ENCODE results near the gene SCAP. TPM values are rescaled to one million over a fixed set of nuclear protein-coding genes. Genes with fewer than 3 reads are reported as not detected.

SCAP gene
- total and polyA plus RNA-seq, 2 of the 13 experiments (the other 11 are each of a cell fraction or from before 2014, with no cell fraction given), result 40.4 to 53.3 TPM

- FAIRE-seq (peak; percentile 48), ATAC-seq (peak; percentile 98), DNase-seq (ENCODE audit: low spot score) (peak; percentile 91)
- Histone ChIP-seq H3K4me2 (ENCODE audit: low read depth, low read length) (peak within 1 kb of the TSS; percentile 99), H3K4me1 (ENCODE audit: insufficient read depth, low read length) (peaks cover 40% of the 10 kb centered on the region), H3K9ac (ENCODE audit: insufficient read depth, low read depth, low read length) (peak within 1 kb of the TSS; percentile 88), H3K4me3 (replicated peaks in 1 of 3; ENCODE audit: insufficient read depth in 1 of 3, low read depth in 2 of 3, low read length in 3 of 3) (peak within 1 kb of the TSS; percentile 77 to 87 (median 86)), H3K27ac (ENCODE audit: extremely low read length, insufficient read depth, low read length) (peak within 1 kb of the TSS; percentile 97), H2AFZ (ENCODE audit: low read length) (peak within 1 kb of the TSS; percentile 89), H3K9me3 (ENCODE audit: low read length) (no peaks in the 10 kb centered on the region), H4K20me1 (ENCODE audit: insufficient read depth, low read length) (no peaks in the 10 kb centered on the region), H3K79me2 (ENCODE audit: insufficient read depth, low read length) (peaks cover 15% of the 10 kb centered on the region), H3K36me3 (replicated peaks in 1 of 2; ENCODE audit: control insufficient read depth in 1 of 2, insufficient read depth in 2 of 2, low read length in 2 of 2) (peaks cover 2 to 10% of the 10 kb centered on the region in 2 experiments; a peak in 2 of 5 replicates), H3K27me3 (ENCODE audit: control insufficient read depth in 1 of 2, insufficient read depth in 2 of 2, low read length in 2 of 2) (no peaks in the 10 kb centered on the region; a peak in 1 of 5 replicates)
- ChIA-PET POLR2A (no interaction called here), CTCF (ENCODE audit: low intra/inter-chr PET ratio, low total read pairs) (interaction anchor here (2.1 kb wide), 1 partner anchor 92 kb away, joined by 16 read pairs; no protein-coding TSS in a partner anchor)
- intact Hi-C loops (cut with micrococcal nuclease; ENCODE audit: unreplicated experiment) (loop anchor here (1.0 to 5.0 kb wide), 3 partner anchors 36 to 92 kb away; partner anchors contain the start of gene SCAP), in situ Hi-C loops (cut with HindIII; ENCODE audit: extremely low pct_ligation_motif_present, low pct_unique_long_range_greater_than_20kb) (loop anchor here (5.0 kb wide), 1 partner anchor 91 kb away; no protein-coding TSS in a partner anchor)
- TSS peak; percentile 96 for BruUV-seq (replicated peaks)
- 1% methylated on average over 27 of the region's 71 CpGs for WGBS (ENCODE audit: low lambda C conversion rate)
- TF ChIP-seq NPAS2 (CRISPR knock-in tag; IDR thresholded peaks at IDR 0.05; ENCODE audit: borderline replicate concordance), result no peak
- TF ChIP-seq ETV6 (CRISPR knock-in tag; conservative IDR thresholded peaks at IDR 0.05), result no peak
- TF ChIP-seq FOSL2 (CRISPR knock-in tag; IDR thresholded peaks at IDR 0.05), result peak; percentile 17; the same call in 1 of the 2 replicates
- peak; percentile 8; the same call in 1 of the 2 replicates for TF ChIP-seq SOX5 (CRISPR knock-in tag; IDR thresholded peaks at IDR 0.05; ENCODE audit: borderline replicate concordance)
- 0 out of 2 replicates have a peak, but pooled peaks have one; percentile 61 for TF ChIP-seq ZNF740 (CRISPR knock-in tag; IDR thresholded peaks at IDR 0.05)
- 0 out of 2 replicates have a peak, but pooled peaks have one; percentile 30 for TF ChIP-seq SATB2 (CRISPR knock-in tag; IDR thresholded peaks at IDR 0.05)
- TF ChIP-seq TEAD2 (CRISPR knock-in tag; IDR thresholded peaks at IDR 0.05), result 0 out of 2 replicates have a peak, but pooled peaks have one; percentile 38
- TF ChIP-seq MXD4 (CRISPR knock-in tag; IDR thresholded peaks at IDR 0.05), result peak; percentile 82
- peak; percentile 61; the same call in 1 of the 2 replicates for TF ChIP-seq ZNF563 (CRISPR knock-in tag; IDR thresholded peaks at IDR 0.05)
- 0 out of 2 replicates have a peak, but pooled peaks have one; percentile 56 for TF ChIP-seq E2F5 (CRISPR knock-in tag; conservative IDR thresholded peaks at IDR 0.05)
- TF ChIP-seq PHF20 (CRISPR knock-in tag; IDR thresholded peaks at IDR 0.05), result peak; percentile 88
- no peak for TF ChIP-seq ZNF260 (CRISPR knock-in tag; IDR thresholded peaks at IDR 0.05; ENCODE audit: borderline replicate concordance, low read depth)
- no peak for TF ChIP-seq NFE2L2 (IDR thresholded peaks at IDR 0.05; ENCODE audit: low read length)
- TF ChIP-seq SRSF4 (IDR thresholded peaks at IDR 0.05; ENCODE audit: low read depth, low read length, poor library complexity, severe bottlenecking), result no peak
- peak in 1 of 2 experiments; percentile 95; a peak in 2 of 4 replicates for TF ChIP-seq KLF16 (CRISPR knock-in tag; IDR thresholded peaks at IDR 0.05)
- peak; percentile 76; the same call in 1 of the 2 replicates for TF ChIP-seq DNMT1 (CRISPR knock-in tag; IDR thresholded peaks at IDR 0.05)
- no peak for TF ChIP-seq GLMP (CRISPR knock-in tag; IDR thresholded peaks at IDR 0.05; ENCODE audit: borderline replicate concordance)
- no peak for TF ChIP-seq GPN1 (CRISPR knock-in tag; IDR thresholded peaks at IDR 0.05; ENCODE audit: borderline replicate concordance)
- no peak for TF ChIP-seq MTERF4 (CRISPR knock-in tag; IDR thresholded peaks at IDR 0.05)
Measured at GRCh38 chr3:47513125-47513929, 37.6 kb upstream of the SCAP start, which contains the start of gene ELP6. Gene ELP6, minus strand, starts transcription at chr3:47513712. Its CDS starts 122 bp downstream, at chr3:47513590.

All from HepG2 (cell line).